GM21515 (cell line): ENCODE data around the gene ZNF362.

Source experiments
- ATAC-seq: cut with Tn5 transposase; IDR thresholded peaks from one replicate; pipeline ENCODE4 v1.9.1; 2021; ENCODE audit not compliant: unreplicated experiment

The ZNF362 gene

GRCh38 chr1:33267468-33268205 is 11.3 kb downstream of the ZNF362 start:
- no peak for ATAC-seq

GRCh38 chr1:33268457-33268856 is 12.2 kb downstream of the ZNF362 start:
- ATAC-seq = no peak

- ATAC-seq = no peak
These were observed 12.8 kb downstream of the ZNF362 start for GRCh38 chr1:33268927-33269610.

GRCh38 chr1:33269621-33270020 is 13.3 kb downstream of the ZNF362 start:
- no peak for ATAC-seq

- no peak for ATAC-seq
These were observed 14.1 kb downstream of the ZNF362 start for GRCh38 chr1:33270379-33270778.

GRCh38 chr1:33270808-33271465 is 14.6 kb downstream of the ZNF362 start:
- ATAC-seq = no peak

- no peak for ATAC-seq
These were observed 15.6 kb downstream of the ZNF362 start for GRCh38 chr1:33271666-33272505.

GRCh38 chr1:33272509-33272908 is 16.2 kb downstream of the ZNF362 start:
- ATAC-seq = no peak

GRCh38 chr1:33272930-33273329 is 16.6 kb downstream of the ZNF362 start:
- no peak for ATAC-seq

- no peak for ATAC-seq
These were observed 17.1 kb downstream of the ZNF362 start for GRCh38 chr1:33273406-33273805.

- no peak for ATAC-seq
These were observed 17.7 kb downstream of the ZNF362 start for GRCh38 chr1:33273961-33274371.

GRCh38 chr1:33274446-33274845 is 18.2 kb downstream of the ZNF362 start:
- no peak for ATAC-seq

GRCh38 chr1:33275195-33275594 is 18.9 kb downstream of the ZNF362 start:
- ATAC-seq = no peak

GRCh38 chr1:33275706-33276572 is 19.6 kb downstream of the ZNF362 start:
- no peak for ATAC-seq

- ATAC-seq = no peak
These were observed 20.4 kb downstream of the ZNF362 start for GRCh38 chr1:33276573-33277298.

- ATAC-seq = no peak
These were observed 21.3 kb downstream of the ZNF362 start for GRCh38 chr1:33277488-33278084.

- no peak for ATAC-seq
These were observed 23.9 kb downstream of the ZNF362 start for GRCh38 chr1:33280091-33280661.

GRCh38 chr1:33281554-33282303 is 25.4 kb downstream of the ZNF362 start:
- ATAC-seq = no peak
